ENCODE results near the gene ZNF106.

ZNF106 gene

DNA sequence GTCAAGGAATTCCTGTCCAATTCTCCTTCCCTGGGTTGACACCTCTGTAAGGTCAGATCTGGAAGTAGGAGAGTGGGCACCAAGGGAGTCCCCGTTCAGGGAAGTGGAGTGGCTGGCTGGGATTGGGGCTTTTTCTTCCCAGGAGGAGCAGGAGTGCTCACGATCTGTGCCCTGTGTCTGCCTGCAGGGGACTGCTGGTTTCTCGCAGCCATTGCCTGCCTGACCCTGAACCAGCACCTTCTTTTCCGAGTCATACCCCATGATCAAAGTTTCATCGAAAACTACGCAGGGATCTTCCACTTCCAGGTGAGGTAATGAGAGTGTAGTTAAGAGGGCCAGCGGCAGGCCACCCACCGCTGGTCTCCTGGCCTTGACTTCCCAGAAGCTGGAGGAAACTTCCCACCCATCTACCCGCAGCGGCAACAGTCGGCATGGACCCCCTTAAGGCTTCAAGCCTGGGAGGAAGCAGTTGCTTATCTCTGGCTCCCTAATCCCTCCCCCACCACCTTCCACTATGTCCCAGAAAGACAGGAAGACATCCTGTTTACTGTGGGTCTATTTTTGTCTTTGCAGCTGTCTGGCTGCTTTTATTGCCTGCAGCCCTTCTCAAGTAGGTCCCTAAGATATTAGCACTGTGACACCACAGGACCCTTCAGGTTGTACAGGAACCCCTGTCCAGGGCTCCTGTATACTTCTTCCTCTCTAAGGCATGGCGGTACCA is 104.8 kb downstream of the ZNF106 start:
- intact Hi-C loops (cut with DNase I) = no loop called here
- DNase-seq = no peak

DNA sequence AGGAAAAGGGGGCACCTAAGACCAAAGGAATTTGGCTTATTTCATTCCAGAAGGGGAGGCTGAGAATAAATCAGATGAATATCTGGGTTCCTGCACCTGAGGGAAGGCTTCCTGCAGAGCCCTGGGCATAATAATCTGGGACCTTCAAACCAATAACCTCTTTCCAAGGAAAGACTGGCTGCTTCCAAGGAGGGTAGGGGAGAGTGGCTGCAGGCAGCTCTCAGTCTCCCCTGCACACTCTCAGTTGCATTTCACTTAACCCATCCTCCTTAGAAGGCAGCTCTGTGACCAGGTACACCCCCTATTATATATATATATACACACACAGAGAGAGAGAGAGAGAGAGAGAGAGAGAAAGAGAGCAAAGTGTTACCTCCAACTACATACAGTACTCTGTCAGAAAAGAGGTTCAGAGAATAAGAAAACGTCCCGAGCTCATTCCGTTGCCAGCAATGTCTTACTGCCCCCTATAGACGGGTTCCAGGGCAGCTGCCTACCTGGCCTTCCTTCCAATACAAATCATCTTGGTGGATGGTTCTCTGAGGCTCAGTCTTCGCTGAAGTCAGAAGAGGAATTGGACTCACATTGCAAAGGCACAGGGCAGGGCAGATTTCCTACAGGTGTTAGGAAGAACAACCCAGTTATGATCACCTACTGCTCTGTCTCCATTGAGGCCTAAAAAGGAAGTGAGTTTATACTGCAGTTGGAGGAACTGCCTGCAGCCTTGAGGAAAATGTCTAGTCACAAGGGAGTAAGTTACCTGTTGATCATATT is 105.5 kb downstream of the ZNF106 start:
- intact Hi-C loops (cut with DNase I) = no loop called here

DNA sequence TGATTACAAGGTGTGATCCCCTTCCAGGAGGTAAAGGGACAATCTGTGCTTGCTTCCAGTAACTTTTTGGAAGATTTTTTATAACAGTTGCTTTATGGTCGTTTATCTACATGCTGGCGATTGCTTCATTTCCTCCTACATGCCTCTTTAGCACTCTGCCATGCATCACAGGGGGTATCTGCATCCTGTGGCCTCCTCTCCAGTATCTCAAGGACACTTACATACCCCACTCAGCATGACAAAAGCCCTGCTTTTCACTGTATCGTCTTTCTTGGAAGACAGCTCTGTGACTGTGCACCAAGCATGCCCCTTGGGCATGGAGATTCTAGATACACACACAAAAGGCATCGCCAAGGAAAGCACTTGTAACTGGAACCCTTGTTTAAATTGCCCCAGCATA is 106.3 kb downstream of the ZNF106 start:
- intact Hi-C loops (cut with DNase I) = no loop called here
- DNase-seq = peak in 1 of 42 donors; percentile 0

More for the DNA sequence above, 105.5 kb downstream of the ZNF106 start:
- peak in 19 of 42 donors; percentile 17 to 79 (median 35) for DNase-seq

DNA sequence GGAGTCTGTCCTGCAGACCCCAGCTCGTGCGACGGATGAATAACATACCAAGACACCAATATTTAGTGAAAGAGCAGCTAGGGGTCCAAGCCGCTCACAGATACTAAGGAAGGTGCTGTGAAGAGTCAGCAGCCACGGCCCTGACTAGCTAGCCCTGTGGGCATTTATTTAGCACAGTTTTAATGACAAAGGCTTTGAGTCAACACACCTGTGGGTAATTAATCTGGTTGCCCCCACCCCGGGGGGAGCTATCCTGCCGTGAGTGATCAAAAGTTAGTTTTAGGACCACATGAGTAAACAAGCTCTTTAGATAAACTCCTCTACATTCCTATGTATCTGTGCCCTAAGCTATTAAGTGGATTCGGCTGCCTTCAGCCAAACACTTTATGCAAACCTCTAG is 112.9 kb downstream of the ZNF106 start:
- DNase-seq = no peak
- intact Hi-C loops (cut with DNase I) = no loop called here

DNA sequence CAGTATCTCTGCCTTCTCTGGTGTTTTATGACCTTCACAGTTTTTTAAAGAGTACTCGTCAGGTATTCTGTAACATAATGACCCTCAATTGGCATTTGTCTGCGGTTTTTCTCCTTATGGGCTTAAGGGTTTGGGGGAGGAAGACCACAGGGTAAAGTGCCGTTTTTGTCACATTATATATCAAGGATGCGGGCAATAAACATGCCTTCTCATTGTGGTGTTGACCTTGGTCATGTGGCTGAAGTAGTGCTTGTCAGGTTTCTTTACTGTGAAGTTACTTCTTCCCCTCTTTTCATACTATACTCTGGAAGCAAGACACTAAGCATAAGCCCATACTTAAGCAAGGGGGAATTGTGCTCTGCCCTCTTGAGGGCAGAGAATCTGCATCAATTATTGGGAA is 115.0 kb downstream of the ZNF106 start:
- DNase-seq = no peak
- intact Hi-C loops (cut with DNase I) = no loop called here

DNA sequence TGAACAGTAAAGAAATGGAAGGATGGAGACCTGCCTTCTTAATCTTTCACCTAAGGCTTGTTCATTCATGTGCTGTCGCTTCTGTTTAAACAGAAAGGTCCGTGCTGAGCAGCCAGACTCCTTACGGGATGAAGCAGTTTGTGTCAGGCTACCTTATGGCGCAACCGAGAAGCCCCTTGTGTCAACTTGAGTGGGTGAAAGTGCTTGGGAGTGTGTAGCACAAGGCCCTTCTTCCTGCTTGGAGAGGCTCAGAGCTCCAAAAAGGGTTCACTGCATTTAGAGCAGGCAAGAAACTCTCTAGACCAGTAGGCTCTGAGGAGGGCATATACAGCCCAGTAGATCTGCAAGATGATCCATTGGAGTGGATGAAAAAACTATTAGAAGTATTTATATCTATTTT is 115.7 kb downstream of the ZNF106 start:
- DNase-seq = no peak
- intact Hi-C loops (cut with DNase I) = no loop called here

DNA sequence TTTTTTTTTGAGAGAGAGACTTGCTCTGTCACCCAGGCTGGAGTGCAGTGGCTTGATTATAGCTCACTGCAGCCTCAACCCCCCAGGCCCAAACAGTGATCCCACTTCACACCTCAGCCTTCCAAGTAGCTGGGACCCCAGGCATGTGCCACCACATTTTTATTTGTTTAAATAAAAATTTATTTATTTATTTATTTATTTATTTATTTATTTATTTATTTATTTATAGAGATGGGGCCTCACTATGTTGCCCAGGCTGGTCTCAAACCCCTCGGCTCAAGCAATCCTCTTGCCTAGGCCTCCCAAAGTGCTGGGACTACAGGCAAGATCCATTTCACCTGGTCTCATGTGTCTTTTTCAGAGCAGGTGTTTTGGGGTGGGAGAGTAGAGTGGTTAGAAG is 116.1 kb downstream of the ZNF106 start:
- intact Hi-C loops (cut with DNase I) = no loop called here
- DNase-seq = no peak

DNA sequence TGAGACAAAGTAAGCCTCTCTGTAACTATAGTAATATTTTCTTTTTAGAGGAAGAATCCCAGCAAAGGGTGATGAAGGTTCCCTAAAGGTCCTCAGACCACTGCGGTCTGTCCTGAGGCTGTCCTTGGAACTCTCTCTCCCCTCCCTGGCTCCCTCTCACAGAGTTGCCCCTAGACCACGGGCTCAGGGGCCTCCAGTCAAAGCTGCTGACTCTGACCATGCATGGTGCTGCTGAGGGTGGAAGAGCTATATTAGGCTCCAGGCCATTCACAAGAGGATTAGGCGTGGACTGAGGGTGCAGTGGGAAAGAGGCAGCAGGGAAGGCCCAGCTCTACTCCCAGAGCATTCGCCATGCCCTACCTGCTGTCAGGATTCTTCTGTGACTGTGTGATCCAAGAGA is 117.0 kb downstream of the ZNF106 start:
- intact Hi-C loops (cut with DNase I) = no loop called here
- DNase-seq = no peak

DNA sequence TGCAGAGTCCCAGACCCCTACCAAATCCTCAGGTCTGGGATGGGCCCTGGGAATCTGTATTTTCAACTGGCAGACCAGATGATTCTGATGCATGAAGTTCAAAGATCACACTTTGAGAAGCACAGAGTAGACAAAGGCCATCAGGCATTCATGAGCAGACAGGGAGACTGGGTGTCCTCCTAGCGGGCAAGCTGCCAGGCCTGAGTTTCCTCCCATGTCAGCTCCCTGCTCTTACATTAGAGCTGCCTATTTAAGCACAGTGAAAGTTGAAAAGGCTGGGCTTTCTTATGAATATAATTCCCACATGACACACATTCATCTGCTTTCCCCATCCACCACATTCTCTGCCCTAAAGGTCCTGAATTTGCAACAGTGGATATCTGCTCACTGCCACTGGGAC is 117.7 kb downstream of the ZNF106 start:
- peak in 14 of 42 donors; percentile 7 to 73 (median 20) for DNase-seq
- intact Hi-C loops (cut with DNase I) = no loop called here

DNA sequence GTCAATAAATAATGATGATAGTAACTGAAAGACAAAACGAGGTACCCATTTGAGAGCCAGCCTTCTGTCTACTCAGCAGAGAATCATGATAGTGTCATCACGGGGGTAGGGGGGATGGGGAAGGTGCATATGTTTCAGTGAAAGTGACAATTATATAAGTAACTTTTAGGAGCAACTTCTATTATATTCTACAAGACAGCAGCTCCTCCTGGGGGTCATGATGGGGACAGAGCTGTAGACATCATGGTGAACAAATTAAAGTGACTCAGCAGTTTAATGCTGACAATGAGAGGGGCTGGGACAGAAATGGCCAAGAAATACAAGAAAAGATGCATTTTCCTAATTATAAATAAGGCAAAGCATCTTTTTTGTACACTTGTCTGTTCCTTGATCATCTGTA is 119.8 kb downstream of the ZNF106 start:
- intact Hi-C loops (cut with DNase I) = no loop called here
- DNase-seq = no peak

DNA sequence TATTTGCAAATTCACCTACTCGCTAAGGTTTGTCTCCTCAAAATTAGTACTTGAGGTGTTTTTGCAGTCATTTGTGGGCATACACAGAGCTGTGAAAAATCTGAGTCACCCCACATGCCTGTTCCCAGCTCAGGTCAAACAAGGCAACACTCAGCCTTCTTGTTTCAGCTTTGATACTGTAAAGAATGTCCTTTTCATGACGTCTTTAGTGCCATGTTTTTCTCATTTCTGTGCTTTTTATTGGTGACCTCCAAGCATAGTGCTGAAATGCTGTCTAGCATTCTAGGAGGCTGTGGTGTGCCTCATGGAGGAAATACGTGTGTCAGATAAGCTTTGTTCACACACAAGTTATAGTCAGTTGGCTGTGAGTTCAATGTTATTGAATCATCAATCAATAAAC is 122.8 kb downstream of the ZNF106 start:
- no peak for DNase-seq
- intact Hi-C loops (cut with DNase I) = no loop called here

DNA sequence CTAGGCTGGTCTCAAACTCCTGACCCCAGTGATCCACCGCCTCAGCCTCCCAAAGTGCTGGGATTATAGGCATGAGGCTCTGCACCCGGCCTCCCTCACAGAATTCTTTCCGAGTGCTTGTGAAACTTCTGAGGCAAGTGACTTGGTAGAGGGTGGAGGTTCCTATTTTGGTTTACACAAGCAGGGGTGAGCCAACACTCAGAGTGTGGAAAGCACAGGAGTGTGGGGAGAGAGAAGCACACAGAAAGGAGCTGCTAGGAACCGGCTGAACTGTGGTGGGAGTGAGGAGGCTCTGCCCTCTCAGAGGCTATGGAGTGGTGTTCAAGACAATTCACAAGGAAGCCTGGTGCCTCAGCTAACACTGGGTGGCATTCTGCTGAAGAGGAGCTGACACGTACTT is 123.9 kb downstream of the ZNF106 start:
- DNase-seq = no peak
- intact Hi-C loops (cut with DNase I) = no loop called here

DNA sequence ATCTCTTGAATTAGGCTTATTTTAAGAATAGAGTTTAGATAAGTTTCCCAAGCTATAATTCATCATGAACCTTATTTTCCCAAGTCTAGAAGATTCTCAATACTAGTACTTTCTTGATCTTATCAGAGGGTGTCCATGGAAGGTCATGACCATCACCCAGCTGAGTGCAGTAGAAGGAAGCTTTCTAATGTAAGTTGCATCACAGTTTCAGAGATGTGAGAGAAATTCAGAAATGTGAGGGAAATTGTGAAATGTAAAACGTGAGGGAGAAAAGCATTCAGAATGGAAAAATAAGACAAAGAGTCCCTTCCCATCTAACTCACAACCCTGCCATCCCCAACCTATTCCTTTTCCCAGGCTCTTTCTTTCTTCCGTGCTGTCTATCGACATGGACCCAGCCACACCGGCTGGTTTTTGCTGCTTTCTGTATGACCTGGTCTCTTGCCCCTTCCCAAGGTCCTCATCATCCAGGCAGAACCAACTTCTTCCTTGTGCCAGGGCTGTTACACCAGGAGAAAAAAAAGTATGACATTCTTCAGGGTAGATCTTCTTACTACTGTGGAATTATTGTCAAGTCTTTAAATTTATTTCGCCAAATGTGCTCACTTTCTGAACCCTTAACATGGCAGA is 124.9 kb downstream of the ZNF106 start:
- DNase-seq = no peak
- intact Hi-C loops (cut with DNase I) = no loop called here

DNA sequence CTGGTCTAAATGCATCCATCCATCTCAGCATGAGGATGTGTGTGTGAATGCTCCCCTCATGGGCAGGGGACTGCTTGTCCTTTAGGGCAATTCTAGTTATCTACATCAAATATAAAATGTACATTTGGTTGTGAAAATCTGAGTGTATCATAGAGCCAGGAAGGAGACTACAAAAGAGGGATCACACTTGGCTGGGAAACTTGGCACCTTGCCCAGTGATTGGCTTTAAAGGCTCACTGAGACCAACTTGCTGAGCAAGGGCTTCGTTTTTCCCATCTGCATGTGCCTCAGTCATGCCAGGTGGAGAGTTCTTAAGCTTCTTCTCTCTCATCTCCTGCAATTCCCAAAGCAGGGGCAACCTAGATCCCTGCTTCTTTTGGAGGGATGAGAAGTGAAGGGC is 126.4 kb downstream of the ZNF106 start:
- intact Hi-C loops (cut with DNase I) = no loop called here
- DNase-seq = peak in 39 of 42 donors; percentile 14 to 88 (median 51)

DNA sequence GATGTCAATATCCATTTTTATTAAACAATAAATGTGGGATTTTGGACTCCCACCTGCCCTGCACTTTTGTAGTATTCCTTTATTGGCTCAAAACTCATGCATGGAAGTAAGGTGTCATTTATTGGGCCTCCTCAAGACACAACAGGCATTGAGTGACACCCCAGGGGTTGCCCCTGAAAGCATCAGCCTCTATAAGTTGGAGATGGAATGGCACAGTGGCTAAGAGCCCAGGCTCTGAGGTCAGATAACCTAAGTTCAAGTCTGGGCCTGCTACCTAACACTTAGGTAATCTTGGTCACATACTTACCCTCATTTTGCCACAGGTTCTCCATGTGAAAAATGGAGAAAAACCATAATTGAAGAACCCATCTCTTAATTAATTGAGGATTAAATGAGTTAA is 127.0 kb downstream of the ZNF106 start:
- DNase-seq = no peak
- intact Hi-C loops (cut with DNase I) = no loop called here

DNA sequence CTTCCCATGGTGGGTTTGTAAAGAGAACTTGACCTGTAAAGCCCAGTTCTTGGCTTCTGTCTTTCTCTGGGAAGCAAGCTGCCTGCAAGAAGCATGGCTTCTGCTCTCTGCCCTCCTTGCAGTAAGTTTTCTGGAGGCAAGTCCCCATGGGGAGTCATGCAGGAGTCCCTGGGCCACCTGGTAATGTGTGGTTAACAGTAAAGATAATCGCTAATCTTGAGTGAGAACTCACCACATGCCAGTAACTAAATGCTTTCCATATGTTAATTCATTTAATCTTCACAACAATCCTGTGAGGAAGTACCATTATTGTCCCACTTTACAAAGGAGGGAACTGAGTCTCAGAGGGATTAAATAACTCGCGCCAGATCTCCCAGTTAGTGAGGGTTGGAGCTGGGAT is 127.5 kb downstream of the ZNF106 start:
- intact Hi-C loops (cut with DNase I) = no loop called here
- no peak for DNase-seq
